ENCODE data around the gene LGALS16. TPM values are rescaled to one million over a fixed set of nuclear protein-coding genes. Genes with fewer than 3 reads are reported as not detected.
"Not testable (repeated sequence)": the region's sequence is repeated elsewhere in the genome, so short reads cannot be mapped to it uniquely, and the experiment has no call there.

Gene LGALS16
- total RNA-seq, 6 donors from 2014 or later: not detected

DNA sequence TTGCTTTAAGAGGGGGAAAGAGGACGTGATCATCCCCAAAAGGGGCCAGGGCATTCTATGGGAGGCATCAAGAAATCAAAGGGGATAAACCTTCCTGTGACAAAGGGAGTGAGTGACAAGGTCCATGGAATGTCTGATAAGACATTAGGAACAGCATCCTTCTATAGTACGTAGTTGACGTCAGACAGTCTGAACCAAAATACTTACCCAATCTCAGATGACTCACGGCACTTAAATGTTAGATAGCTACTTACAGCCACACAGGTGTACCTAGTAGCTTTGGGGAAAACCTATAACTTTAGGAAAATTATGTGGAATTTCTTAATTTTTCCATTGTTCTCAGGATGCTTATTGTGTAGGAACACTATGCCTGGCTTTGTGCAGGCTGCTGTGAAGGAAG lies 4.9 kb downstream of the LGALS16 start:
- no peak for ATAC-seq (ENCODE audit: low FRiP score in 2 of 2)
- WGBS, 2 donors: 67 to 88% methylated on average over 4 of the region's 4 CpGs
- H3K9me3 ChIP-seq: no peaks in the 10 kb centered on the region
- H3K4me3 ChIP-seq: no peak overlapping the region
- H3K27ac ChIP-seq: no peak overlapping the region
- no peak for TF ChIP-seq EP300 (IDR thresholded peaks at IDR 0.05)
- TF ChIP-seq, protein P1, sequence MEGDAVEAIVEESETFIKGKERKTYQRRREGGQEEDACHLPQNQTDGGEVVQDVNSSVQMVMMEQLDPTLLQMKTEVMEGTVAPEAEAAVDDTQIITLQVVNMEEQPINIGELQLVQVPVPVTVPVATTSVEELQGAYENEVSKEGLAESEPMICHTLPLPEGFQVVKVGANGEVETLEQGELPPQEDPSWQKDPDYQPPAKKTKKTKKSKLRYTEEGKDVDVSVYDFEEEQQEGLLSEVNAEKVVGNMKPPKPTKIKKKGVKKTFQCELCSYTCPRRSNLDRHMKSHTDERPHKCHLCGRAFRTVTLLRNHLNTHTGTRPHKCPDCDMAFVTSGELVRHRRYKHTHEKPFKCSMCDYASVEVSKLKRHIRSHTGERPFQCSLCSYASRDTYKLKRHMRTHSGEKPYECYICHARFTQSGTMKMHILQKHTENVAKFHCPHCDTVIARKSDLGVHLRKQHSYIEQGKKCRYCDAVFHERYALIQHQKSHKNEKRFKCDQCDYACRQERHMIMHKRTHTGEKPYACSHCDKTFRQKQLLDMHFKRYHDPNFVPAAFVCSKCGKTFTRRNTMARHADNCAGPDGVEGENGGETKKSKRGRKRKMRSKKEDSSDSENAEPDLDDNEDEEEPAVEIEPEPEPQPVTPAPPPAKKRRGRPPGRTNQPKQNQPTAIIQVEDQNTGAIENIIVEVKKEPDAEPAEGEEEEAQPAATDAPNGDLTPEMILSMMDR (IDR thresholded peaks at IDR 0.05): no peak
- TF ChIP-seq POLR2A (IDR thresholded peaks at IDR 0.05): no peak
- TF ChIP-seq POLR2AphosphoS5 (IDR thresholded peaks at IDR 0.05): no peak
- no peaks in the 10 kb centered on the region for H3K4me1 ChIP-seq
- no peaks in the 10 kb centered on the region for H3K27me3 ChIP-seq
- DNase-seq: no peak
- H3K36me3 ChIP-seq: no peaks in the 10 kb centered on the region

DNA sequence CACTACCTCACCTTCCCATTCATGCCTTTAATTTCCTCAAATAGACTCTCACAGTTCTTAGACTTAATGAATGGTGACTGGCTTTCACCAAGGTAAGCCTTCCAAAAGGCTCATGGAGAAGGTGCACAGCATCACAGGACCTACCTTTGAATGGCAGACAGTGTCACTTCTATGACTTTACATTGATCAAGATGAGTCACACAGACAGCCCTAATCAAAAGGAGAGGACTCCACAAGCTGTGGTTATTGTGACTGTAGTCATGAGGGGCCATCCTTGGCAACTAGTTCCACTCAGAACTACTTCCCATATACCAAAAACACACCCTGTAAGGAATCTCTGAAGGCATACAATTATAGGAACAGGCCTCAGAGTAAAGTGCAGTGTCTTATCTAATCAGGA lies 5.9 kb downstream of the LGALS16 start:
- no peaks in the 10 kb centered on the region for H3K4me1 ChIP-seq
- no peaks in the 10 kb centered on the region for H3K36me3 ChIP-seq
- no peak overlapping the region for H3K27ac ChIP-seq
- H3K27me3 ChIP-seq: no peaks in the 10 kb centered on the region
- no peak overlapping the region for H3K4me3 ChIP-seq
- no peaks in the 10 kb centered on the region for H3K9me3 ChIP-seq
- no peak for TF ChIP-seq POLR2AphosphoS5 (IDR thresholded peaks at IDR 0.05)
- TF ChIP-seq POLR2A (IDR thresholded peaks at IDR 0.05): no peak
- no peak for TF ChIP-seq EP300 (IDR thresholded peaks at IDR 0.05)
- TF ChIP-seq, protein P1 (IDR thresholded peaks at IDR 0.05): no peak
- DNase-seq (no peak), ATAC-seq (ENCODE audit: low FRiP score in 2 of 2) (no peak)

DNA sequence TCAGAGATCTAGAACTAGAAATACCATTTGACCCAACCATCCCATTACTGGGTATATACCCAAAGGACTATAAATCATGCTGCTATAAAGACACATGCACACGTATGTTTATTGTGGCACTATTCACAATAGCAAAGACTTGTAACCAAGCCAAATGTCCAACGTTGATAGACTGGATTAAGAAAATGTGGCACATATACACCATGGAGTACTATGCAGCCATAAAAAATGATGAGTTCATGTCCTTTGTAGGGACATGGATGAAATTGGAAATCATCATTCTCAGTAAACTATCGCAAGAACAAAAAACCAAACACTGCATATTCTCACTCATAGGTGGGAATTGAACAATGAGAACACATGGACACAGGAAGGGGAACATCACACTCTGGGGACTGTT lies 14.1 kb downstream of the LGALS16 start:
- not testable (repeated sequence) for DNase-seq; ATAC-seq (ENCODE audit: low FRiP score in 2 of 2); H3K36me3 ChIP-seq; H3K4me3 ChIP-seq; H3K9me3 ChIP-seq; H3K27me3 ChIP-seq; H3K4me1 ChIP-seq; H3K27ac ChIP-seq
- WGBS, 2 donors: 63 to 86% methylated on average over 2 to 3 of the region's 3 CpGs

DNA sequence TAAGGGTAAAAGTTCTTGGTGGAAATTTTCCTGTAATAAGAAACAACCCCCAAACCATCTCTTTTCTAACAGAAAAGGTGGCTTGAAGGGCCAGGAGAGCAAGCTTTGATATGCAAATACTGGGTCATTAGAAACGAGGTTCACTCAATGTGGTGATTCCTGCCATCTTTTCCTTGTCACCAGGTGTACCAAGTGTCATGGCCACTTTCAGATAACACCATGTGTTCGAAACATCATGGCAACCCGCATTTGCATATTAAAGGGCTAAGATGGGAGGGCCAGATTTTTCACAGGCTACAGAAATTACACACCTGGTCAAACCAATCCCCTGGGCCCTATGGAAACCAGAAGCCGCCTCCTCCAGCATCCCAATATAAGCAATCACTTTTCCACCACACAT lies 15.3 kb downstream of the LGALS16 start:
- no peak for DNase-seq
- Histone ChIP-seq H3K27ac (no peak overlapping the region), H3K9me3 (no peaks in the 10 kb centered on the region), H3K4me1 (no peaks in the 10 kb centered on the region), H3K27me3 (no peaks in the 10 kb centered on the region), H3K36me3 (no peaks in the 10 kb centered on the region), H3K4me3 (no peak overlapping the region)
- 34 to 42% methylated on average over 4 of the region's 4 CpGs for WGBS, 2 donors
- ATAC-seq (ENCODE audit: low FRiP score in 2 of 2): no peak
- TF ChIP-seq, protein P1 (IDR thresholded peaks at IDR 0.05): no peak
- TF ChIP-seq EP300 (IDR thresholded peaks at IDR 0.05) (no peak), POLR2A (IDR thresholded peaks at IDR 0.05) (no peak), POLR2AphosphoS5 (IDR thresholded peaks at IDR 0.05) (no peak)

DNA sequence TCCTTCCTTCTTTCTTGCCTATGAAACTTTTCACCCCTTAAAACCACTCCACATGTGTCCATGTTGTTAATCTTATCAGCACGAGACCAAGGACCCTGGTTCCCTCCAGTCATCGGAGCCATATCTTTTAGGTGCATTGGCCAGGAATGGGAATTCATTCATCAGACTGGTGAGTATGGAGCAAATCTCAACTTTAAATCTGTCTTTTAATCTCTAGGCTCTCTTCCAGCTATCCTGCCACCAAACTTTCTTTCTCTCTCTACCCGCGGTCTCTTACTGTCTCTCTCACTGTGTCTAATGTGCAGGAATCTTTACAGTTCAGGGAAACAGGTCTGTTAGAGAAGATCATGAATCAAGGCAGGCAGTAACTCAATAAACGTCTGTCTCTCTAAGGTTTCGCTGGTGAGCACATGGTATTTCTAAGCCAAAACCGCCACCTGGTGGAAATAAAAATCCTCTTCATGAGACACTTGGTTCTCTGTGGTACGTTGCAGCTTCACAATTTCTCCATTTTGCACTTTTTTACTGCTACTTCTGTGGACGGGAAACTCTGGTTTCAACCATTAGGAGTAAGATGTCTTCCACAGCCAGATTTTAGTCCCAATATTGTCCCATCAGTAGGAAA lies 16.1 kb downstream of the LGALS16 start:
- Histone ChIP-seq H3K4me3 (no peak overlapping the region), H3K36me3 (no peaks in the 10 kb centered on the region), H3K4me1 (no peaks in the 10 kb centered on the region), H3K27ac (no peak overlapping the region), H3K9me3 (no peaks in the 10 kb centered on the region), H3K27me3 (no peaks in the 10 kb centered on the region)
- DNase-seq (no peak), ATAC-seq (ENCODE audit: low FRiP score in 2 of 2) (no peak)
- TF ChIP-seq, protein P1 (IDR thresholded peaks at IDR 0.05): peak in 5 of 6 experiments; percentile 42 to 74 (median 65)
- TF ChIP-seq EP300 (IDR thresholded peaks at IDR 0.05) (no peak), POLR2AphosphoS5 (IDR thresholded peaks at IDR 0.05) (no peak)
- 12 to 16% methylated on average over 9 of the region's 9 CpGs for WGBS, 2 donors

Measured in upper lobe of left lung (tissue), 6 donors.